ENCODE results near the gene MYO18B. TPM values are rescaled to one million over a fixed set of nuclear protein-coding genes. Genes with fewer than 3 reads are reported as not detected.

The MYO18B gene
- total and polyA plus RNA-seq, 2 experiments from 2014 or later, result 35.6 to 178 TPM

DNA sequence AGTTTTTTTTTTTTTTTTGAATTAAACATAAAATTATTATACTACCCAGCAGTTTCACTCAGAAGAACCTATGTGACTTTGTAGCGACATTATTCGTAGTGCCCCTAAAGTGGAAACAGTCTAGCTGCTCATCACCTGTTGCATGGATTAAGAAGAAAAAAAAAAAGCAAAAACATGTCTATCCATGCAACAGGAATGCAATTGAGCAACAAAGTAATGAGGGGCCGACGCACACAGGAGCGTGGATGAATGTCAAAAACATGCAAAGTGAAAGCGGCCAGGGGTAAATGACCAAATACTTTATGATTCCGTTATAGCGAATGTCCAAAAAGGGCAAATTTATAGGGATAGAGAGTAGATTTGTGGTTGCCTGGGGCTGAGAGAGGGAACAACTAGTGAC, 16.3 kb downstream of the MYO18B start:
- DNase-seq (ENCODE audit: low read depth in 1 of 2, low spot score in 1 of 2), result no peak
- no peak overlapping the region for H3K27ac ChIP-seq
- no peaks in the 10 kb centered on the region for H3K9me3 ChIP-seq (ENCODE audit: low read depth)
- peaks cover 45% of the 10 kb centered on the region for H3K4me1 ChIP-seq (ENCODE audit: low read depth)
- H3K4me3 ChIP-seq, result no peak overlapping the region
- TF ChIP-seq, protein P1, sequence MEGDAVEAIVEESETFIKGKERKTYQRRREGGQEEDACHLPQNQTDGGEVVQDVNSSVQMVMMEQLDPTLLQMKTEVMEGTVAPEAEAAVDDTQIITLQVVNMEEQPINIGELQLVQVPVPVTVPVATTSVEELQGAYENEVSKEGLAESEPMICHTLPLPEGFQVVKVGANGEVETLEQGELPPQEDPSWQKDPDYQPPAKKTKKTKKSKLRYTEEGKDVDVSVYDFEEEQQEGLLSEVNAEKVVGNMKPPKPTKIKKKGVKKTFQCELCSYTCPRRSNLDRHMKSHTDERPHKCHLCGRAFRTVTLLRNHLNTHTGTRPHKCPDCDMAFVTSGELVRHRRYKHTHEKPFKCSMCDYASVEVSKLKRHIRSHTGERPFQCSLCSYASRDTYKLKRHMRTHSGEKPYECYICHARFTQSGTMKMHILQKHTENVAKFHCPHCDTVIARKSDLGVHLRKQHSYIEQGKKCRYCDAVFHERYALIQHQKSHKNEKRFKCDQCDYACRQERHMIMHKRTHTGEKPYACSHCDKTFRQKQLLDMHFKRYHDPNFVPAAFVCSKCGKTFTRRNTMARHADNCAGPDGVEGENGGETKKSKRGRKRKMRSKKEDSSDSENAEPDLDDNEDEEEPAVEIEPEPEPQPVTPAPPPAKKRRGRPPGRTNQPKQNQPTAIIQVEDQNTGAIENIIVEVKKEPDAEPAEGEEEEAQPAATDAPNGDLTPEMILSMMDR (IDR thresholded peaks at IDR 0.05; ENCODE audit: low read depth, low read length), result no peak
- H3K27me3 ChIP-seq, result no peaks in the 10 kb centered on the region
- H3K36me3 ChIP-seq, result peaks cover 10% of the 10 kb centered on the region

DNA sequence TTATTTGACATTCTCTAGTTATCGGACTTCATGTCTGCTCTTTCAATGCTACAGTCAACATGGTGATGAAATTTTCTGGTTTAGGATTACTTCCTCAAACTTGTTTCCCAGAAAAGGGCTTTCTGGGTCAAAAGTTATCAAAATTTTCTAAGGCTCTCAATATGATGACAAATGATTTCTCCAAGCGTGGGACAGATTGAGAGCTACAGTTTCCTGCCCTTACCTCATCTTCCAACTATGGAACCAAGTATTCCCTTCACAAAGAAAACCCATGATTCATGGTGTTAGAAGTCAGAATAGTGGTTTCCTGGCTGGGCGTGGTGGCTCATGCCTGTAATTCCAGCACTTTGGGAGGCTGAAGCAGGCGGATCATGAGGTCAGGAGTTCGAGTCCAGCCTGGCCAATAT, 17.8 kb downstream of the MYO18B start:
- Histone ChIP-seq H3K4me3 (no peak overlapping the region), H3K27ac (peak overlapping the region; percentile 100), H3K27me3 (no peaks in the 10 kb centered on the region), H3K9me3 (ENCODE audit: low read depth) (no peaks in the 10 kb centered on the region), H3K36me3 (peaks cover 15% of the 10 kb centered on the region), H3K4me1 (ENCODE audit: low read depth) (peaks cover 48% of the 10 kb centered on the region)
- DNase-seq (ENCODE audit: low read depth in 1 of 2, low spot score in 1 of 2), result peak in 1 of 2 donors; percentile 95
- TF ChIP-seq, protein P1 (IDR thresholded peaks at IDR 0.05; ENCODE audit: low read depth, low read length), result no peak

DNA sequence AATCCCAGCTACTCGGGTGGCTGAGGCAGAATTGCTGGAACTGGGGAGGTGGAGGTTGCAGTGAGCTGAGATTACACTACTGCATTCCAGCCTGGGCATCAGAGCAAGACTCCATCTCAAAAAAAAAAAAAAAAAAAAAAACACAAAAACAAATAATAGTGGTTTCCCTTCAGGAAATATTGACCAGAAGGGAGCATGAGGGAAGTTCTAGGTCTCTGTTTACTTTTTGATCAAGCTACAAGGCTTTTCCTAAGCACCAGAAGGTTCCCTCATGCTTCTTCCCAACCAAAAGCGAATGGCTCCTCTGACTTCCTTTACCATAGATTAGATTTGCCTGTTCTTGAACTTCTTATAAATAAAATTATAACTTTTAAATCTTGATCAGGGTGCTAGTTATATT, 18.3 kb downstream of the MYO18B start:
- TF ChIP-seq, protein P1 (IDR thresholded peaks at IDR 0.05; ENCODE audit: low read depth, low read length), result no peak
- H3K36me3 ChIP-seq, result peaks cover 19% of the 10 kb centered on the region
- no peak for DNase-seq (ENCODE audit: low read depth in 1 of 2, low spot score in 1 of 2)
- H3K27me3 ChIP-seq, result no peaks in the 10 kb centered on the region
- H3K4me3 ChIP-seq, result no peak overlapping the region
- peak overlapping the region; percentile 100 for H3K27ac ChIP-seq
- no peaks in the 10 kb centered on the region for H3K9me3 ChIP-seq (ENCODE audit: low read depth)
- H3K4me1 ChIP-seq (ENCODE audit: low read depth), result peaks cover 44% of the 10 kb centered on the region

DNA sequence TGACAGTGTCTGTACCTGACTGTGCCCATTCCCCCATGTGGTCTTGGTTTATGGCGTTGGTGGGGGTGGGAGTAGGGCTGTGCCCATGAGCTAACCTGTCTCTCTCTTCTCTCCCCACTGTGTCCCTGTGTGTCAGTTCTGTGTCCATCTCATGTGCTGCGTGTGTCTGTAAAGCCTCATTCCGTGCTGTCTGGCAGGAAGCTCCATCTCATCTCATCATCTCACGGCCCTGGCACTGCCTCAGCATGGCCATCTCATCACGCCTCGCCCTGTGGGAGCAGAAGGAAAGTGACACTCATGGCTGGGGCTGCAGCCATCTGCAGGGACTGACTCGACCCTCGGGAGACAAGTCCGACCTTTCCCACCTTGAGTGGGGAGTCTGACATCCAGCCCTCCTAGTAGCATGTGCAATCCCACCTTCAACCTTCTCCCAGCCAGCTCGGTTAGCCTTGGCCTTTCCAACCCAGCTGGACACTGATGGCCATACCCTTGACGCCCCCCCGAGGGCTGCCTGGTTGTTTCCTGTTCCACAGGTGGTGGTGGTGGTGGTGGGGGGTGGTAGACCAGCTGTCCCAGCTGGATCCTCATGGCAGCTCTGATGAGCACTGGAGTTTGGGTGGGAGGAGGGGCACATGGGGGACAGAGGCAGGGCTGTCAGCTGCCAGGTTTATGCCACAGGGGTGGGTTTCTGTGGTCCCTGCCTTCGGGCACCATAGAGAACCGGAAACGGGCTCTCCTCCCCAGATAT, 19.0 kb downstream of the MYO18B start:
- DNase-seq (ENCODE audit: low read depth in 1 of 2, low spot score in 1 of 2), result no peak
- Histone ChIP-seq H3K36me3 (peaks cover 21% of the 10 kb centered on the region), H3K9me3 (ENCODE audit: low read depth) (no peaks in the 10 kb centered on the region), H3K27me3 (no peaks in the 10 kb centered on the region), H3K27ac (peak overlapping the region; percentile 100), H3K4me3 (no peak overlapping the region), H3K4me1 (ENCODE audit: low read depth) (peaks cover 42% of the 10 kb centered on the region)
- TF ChIP-seq, protein P1 (IDR thresholded peaks at IDR 0.05; ENCODE audit: low read depth, low read length), result no peak

DNA sequence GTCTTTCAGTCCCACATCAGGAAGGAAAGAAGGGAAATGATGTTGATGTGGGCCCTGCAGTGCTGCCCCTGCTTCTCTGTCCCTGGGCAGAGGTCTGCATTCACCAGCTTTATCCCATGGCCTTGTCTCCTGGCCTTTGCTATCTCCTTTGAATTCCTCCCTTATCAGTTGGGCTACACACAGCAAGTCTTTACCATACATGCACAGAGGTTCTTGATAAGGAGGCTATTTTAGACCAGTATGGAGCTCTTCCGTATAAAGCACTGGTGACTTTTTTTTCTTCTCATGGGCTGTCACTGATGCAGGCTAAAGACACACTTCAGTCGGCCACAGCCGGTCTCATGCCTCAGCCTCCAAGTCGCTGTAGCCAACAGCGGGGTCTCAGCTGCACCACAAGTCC, 20.2 kb downstream of the MYO18B start:
- DNase-seq (ENCODE audit: low read depth in 1 of 2, low spot score in 1 of 2), result peak; percentile 21 to 89
- Histone ChIP-seq H3K9me3 (ENCODE audit: low read depth) (no peaks in the 10 kb centered on the region), H3K4me3 (no peak overlapping the region), H3K27ac (peak overlapping the region; percentile 100), H3K27me3 (no peaks in the 10 kb centered on the region), H3K36me3 (peaks cover 28% of the 10 kb centered on the region), H3K4me1 (ENCODE audit: low read depth) (peaks cover 42% of the 10 kb centered on the region)
- TF ChIP-seq, protein P1 (IDR thresholded peaks at IDR 0.05; ENCODE audit: low read depth, low read length), result no peak

All from cardiac muscle cell (in vitro differentiated cells and primary cell).